NCI-H146 treated with DMSO at 0.1 percent for 48 hours (cell line): ENCODE results near the gene EME2.

Source experiments
- DNase-seq: peaks from one replicate; lab custom pipeline; 2025; ENCODE audit not compliant: unreplicated experiment; lab: John Stamatoyannopoulos, UW

The EME2 gene

GRCh38 chr16:1766231-1766630 is 6.4 kb upstream of the EME2 start:
- no peak for DNase-seq

- no peak for DNase-seq
Observed at GRCh38 chr16:1766701-1767100, 5.9 kb upstream of the EME2 start.

- DNase-seq, result no peak
Observed at GRCh38 chr16:1767116-1767994, 5.3 kb upstream of the EME2 start.

GRCh38 chr16:1768061-1768766 is 4.4 kb upstream of the EME2 start:
- no peak for DNase-seq

GRCh38 chr16:1768767-1769401 is 3.7 kb upstream of the EME2 start:
- no peak for DNase-seq

- no peak for DNase-seq
Observed at GRCh38 chr16:1769402-1770300, 3.0 kb upstream of the EME2 start.

- DNase-seq, result no peak
Observed at GRCh38 chr16:1770328-1771187, 2.1 kb upstream of the EME2 start.

- DNase-seq, result peak; percentile 34
Observed at GRCh38 chr16:1771188-1771863, 1.3 kb upstream of the EME2 start, which contains the start of gene NME3. Gene NME3, minus strand, starts transcription at chr16:1771543. Its CDS starts 9 bp downstream, at chr16:1771534.

GRCh38 chr16:1771864-1772361 is 697 bp upstream of the EME2 start:
- DNase-seq, result peak; percentile 21

GRCh38 chr16:1772908-1773702 is 495 bp downstream of the EME2 start, which contains the start of gene MRPS34:
Gene MRPS34, minus strand, starts transcription at chr16:1773134. Its CDS starts 15 bp downstream, at chr16:1773119.
- peak; percentile 80 for DNase-seq

- peak; percentile 10 for DNase-seq
Observed at GRCh38 chr16:1773703-1774447, 1.3 kb downstream of the EME2 start.

- no peak for DNase-seq
Observed at GRCh38 chr16:1774448-1774780, 1.8 kb downstream of the EME2 start.

GRCh38 chr16:1775006-1775845 is 2.6 kb downstream of the EME2 start:
- no peak for DNase-seq

- no peak for DNase-seq
Observed at GRCh38 chr16:1775846-1776671, 3.4 kb downstream of the EME2 start.

- no peak for DNase-seq
Observed at GRCh38 chr16:1776672-1776955, 4.0 kb downstream of the EME2 start.

GRCh38 chr16:1776991-1777374 is 4.4 kb downstream of the EME2 start:
- no peak for DNase-seq
